SK-N-SH (cell line): ENCODE measurements around the gene NRDE2.

Experiments used
- POLR2AphosphoS5 ChIP-seq: IDR thresholded peaks from 2 replicates; pipeline ENCODE4 v1.6.1; 2012; ENCODE audit warnings: low read depth, low read length
- TAF1 ChIP-seq: IDR thresholded peaks from 2 replicates; pipeline ENCODE4 v1.6.1; 2012; ENCODE audit warnings: low read depth, mild to moderate bottlenecking, low read length, moderate library complexity, borderline replicate concordance

- no peak for TF ChIP-seq TAF1
- TF ChIP-seq POLR2AphosphoS5: no peak
These were observed 14.5 kb downstream of the NRDE2 start for GRCh38 chr14:90317286-90317685.
